ENCODE measurements around the gene DROSHA. TPM values are rescaled to one million over a fixed set of nuclear protein-coding genes. Genes with fewer than 3 reads are reported as not detected.
"Not testable (repeated sequence)": the region's sequence is repeated elsewhere in the genome, so short reads cannot be mapped to it uniquely, and the experiment has no call there.

DROSHA gene
- total RNA-seq: 54.5 and 85.2 TPM in 2 replicates

GRCh38 chr5:31531888-31532547 lies at the start of gene DROSHA, which contains the start of gene C5orf22:
Gene DROSHA (minus strand): TSS chr5:31532093. CDS start chr5:31529059, 3,034 bp downstream.
Gene C5orf22 (plus strand): TSS chr5:31532301. CDS start chr5:31532393, 92 bp downstream.
- DNase-seq: peak; percentile 97

- no peak for DNase-seq
Measured at GRCh38 chr5:31579558-31579957, 47.7 kb upstream of the DROSHA start.

- DNase-seq: no peak
Measured at GRCh38 chr5:31577438-31577837, 45.5 kb upstream of the DROSHA start.

- DNase-seq: no peak
Measured at GRCh38 chr5:31574772-31575171, 42.9 kb upstream of the DROSHA start.

GRCh38 chr5:31573494-31574142 lies 41.7 kb upstream of the DROSHA start:
- no peak for DNase-seq

- no peak for DNase-seq
Measured at GRCh38 chr5:31569068-31569467, 37.2 kb upstream of the DROSHA start.

GRCh38 chr5:31568302-31568835 lies 36.5 kb upstream of the DROSHA start:
- DNase-seq: no peak

GRCh38 chr5:31566362-31566761 lies 34.5 kb upstream of the DROSHA start:
- not testable (repeated sequence) for DNase-seq

GRCh38 chr5:31563216-31563615 lies 31.3 kb upstream of the DROSHA start:
- no peak for DNase-seq

GRCh38 chr5:31561946-31562345 lies 30.1 kb upstream of the DROSHA start:
- DNase-seq: no peak

GRCh38 chr5:31559942-31560341 lies 28.0 kb upstream of the DROSHA start:
- DNase-seq: no peak

- DNase-seq: no peak
Measured at GRCh38 chr5:31556461-31556860, 24.6 kb upstream of the DROSHA start.

- DNase-seq: no peak
Measured at GRCh38 chr5:31554552-31554951, 22.7 kb upstream of the DROSHA start.

- no peak for DNase-seq
Measured at GRCh38 chr5:31553863-31554262, 22.0 kb upstream of the DROSHA start.

- no peak for DNase-seq
Measured at GRCh38 chr5:31551878-31552277, 20.0 kb upstream of the DROSHA start.

- DNase-seq: not testable (repeated sequence)
Measured at GRCh38 chr5:31549114-31549513, 17.2 kb upstream of the DROSHA start.

- peak; percentile 34 for DNase-seq
Measured at GRCh38 chr5:31537851-31538250, 6.0 kb upstream of the DROSHA start.

GRCh38 chr5:31537349-31537748 lies 5.5 kb upstream of the DROSHA start:
- no peak for DNase-seq

GRCh38 chr5:31536873-31537272 lies 5.0 kb upstream of the DROSHA start:
- no peak for DNase-seq

- no peak for DNase-seq
Measured at GRCh38 chr5:31534527-31535046, 2.7 kb upstream of the DROSHA start.

GRCh38 chr5:31531543-31531887 lies 378 bp downstream of the DROSHA start:
- DNase-seq: peak; percentile 48

- DNase-seq: no peak
Measured at GRCh38 chr5:31530541-31531265, 1.2 kb downstream of the DROSHA start.

GRCh38 chr5:31523041-31523440 lies 8.9 kb downstream of the DROSHA start:
- DNase-seq: no peak

Measured in dermis blood vessel endothelial cell (primary cell).